ENCODE data around the gene CBARP. TPM values are rescaled to one million over a fixed set of nuclear protein-coding genes. Genes with fewer than 3 reads are reported as not detected.

The CBARP gene
- total and polyA plus RNA-seq, 9 of the 15 experiments (the other 6 are each of a cell fraction or from before 2014, with no cell fraction given) = 0.03 to 8.9 (median 1.2) TPM; not detected in 1

- TF ChIP-seq THAP12 (CRISPR knock-in tag; IDR thresholded peaks at IDR 0.05) = peak; percentile 84; the same call in 1 of the 2 replicates
- TF ChIP-seq ZNF398 (CRISPR knock-in tag; IDR thresholded peaks at IDR 0.05) = no peak
- TF ChIP-seq RBFOX2 (IDR thresholded peaks at IDR 0.05; ENCODE audit: low read depth, low read length) = peak; percentile 100
- TF ChIP-seq USF1 (CRISPR knock-in tag; IDR thresholded peaks at IDR 0.05) = peak; percentile 65
- peak; percentile 5; the same call in 1 of the 2 replicates for TF ChIP-seq CHD2 (IDR thresholded peaks at IDR 0.05; ENCODE audit: low read depth, low read length)
- TF ChIP-seq HNRNPLL (IDR thresholded peaks at IDR 0.05; ENCODE audit: low read depth, low read length, poor library complexity, severe bottlenecking) = peak; percentile 69
- peak; percentile 96 for TF ChIP-seq CHD1 (IDR thresholded peaks at IDR 0.05; ENCODE audit: low read length)
- TF ChIP-seq SRF (CRISPR knock-in tag; IDR thresholded peaks at IDR 0.05) = peak in 1 of 2 experiments; percentile 63; a peak in 2 of 4 replicates
- peak; percentile 98 for TF ChIP-seq GTF2F1 (IDR thresholded peaks at IDR 0.05; ENCODE audit: low read depth, low read length)
- TF ChIP-seq TBP (optimal IDR thresholded peaks at IDR 0.05; ENCODE audit: low read depth, low read length) = peak; percentile 99
- TF ChIP-seq NEUROD1 (IDR thresholded peaks at IDR 0.05; ENCODE audit: borderline replicate concordance, low read depth, low read length, partially characterized antibody) = peak; percentile 37
- peak; percentile 94 for TF ChIP-seq KDM5B (IDR thresholded peaks at IDR 0.05; ENCODE audit: insufficient replicate concordance, low read depth, low read length)
- TF ChIP-seq KLF1 (tag; IDR thresholded peaks at IDR 0.05) = 0 out of 2 replicates have a peak, but pooled peaks have one; percentile 39
- peak; percentile 96 for TF ChIP-seq SP1 (CRISPR knock-in tag; IDR thresholded peaks at IDR 0.05)
- 0 out of 2 replicates have a peak, but pooled peaks have one; percentile 16 for TF ChIP-seq SOX6 (IDR thresholded peaks at IDR 0.05)
- TF ChIP-seq PRPF4 (IDR thresholded peaks at IDR 0.05; ENCODE audit: insufficient read depth, low read depth, low read length, poor library complexity, severe bottlenecking) = peak; percentile 97
- TF ChIP-seq SMAD1 (IDR thresholded peaks at IDR 0.05; ENCODE audit: low read depth, low read length, partially characterized antibody) = peak; percentile 92
- TF ChIP-seq POLR2AphosphoS5 (IDR thresholded peaks at IDR 0.05; ENCODE audit: control insufficient read depth, insufficient read depth, low read depth, low read length) = peak; percentile 98
- no peak for TF ChIP-seq BCL6 (CRISPR knock-in tag; IDR thresholded peaks at IDR 0.05)
- 0 out of 2 replicates have a peak, but pooled peaks have one; percentile 12 for TF ChIP-seq ATF1 (CRISPR knock-in tag; IDR thresholded peaks at IDR 0.05)
- TF ChIP-seq ATF1 (tag; IDR thresholded peaks at IDR 0.05) = peak; percentile 41; the same call in 1 of the 2 replicates
- TF ChIP-seq CBX1 (IDR thresholded peaks at IDR 0.05; ENCODE audit: low read depth) = peak; percentile 91; the same call in 1 of the 2 replicates
- TF ChIP-seq ZNF280A (IDR thresholded peaks at IDR 0.05; ENCODE audit: low read depth, partially characterized antibody) = no peak
Measured at GRCh38 chr19:1269065-1269477, 31.3 kb upstream of the CBARP start, which contains the start of gene CIRBP (continued).

Measured in K562 (cell line).